GM19438 (cell line): ENCODE data around the gene DNAJC16.
"Not testable (repeated sequence)": the region's sequence is repeated elsewhere in the genome, so short reads cannot be mapped to it uniquely, and the experiment has no call there.

Source experiments
- ATAC-seq: cut with Tn5 transposase; IDR thresholded peaks from one replicate; pipeline ENCODE4 v1.9.1; 2021; ENCODE audit warnings: low read depth; ENCODE audit not compliant: unreplicated experiment

The DNAJC16 gene

GRCh38 chr1:15578921-15579682, 52.5 kb downstream of the DNAJC16 start:
- no peak for ATAC-seq

DNA sequence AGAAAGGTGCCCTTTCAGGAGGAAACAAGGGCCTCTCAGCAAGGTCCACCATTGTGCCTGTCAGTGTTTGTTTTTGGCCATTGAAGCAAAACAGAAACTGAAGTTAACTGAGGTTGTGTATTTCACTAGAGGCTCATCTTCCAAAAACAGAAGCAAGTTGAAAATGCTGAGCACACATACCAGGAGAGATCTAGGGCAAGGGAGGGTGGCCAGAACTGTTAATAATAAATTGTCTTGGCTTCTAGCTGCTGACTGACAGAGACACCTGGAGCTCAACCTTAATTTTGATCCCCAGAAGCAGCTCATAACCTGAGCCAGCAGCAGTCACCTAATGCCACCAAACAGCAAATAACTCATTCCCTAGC, 53.0 kb downstream of the DNAJC16 start:
- ATAC-seq = no peak

GRCh38 chr1:15583016-15583706, 56.5 kb downstream of the DNAJC16 start:
- ATAC-seq = no peak

- ATAC-seq = no peak
Measured at GRCh38 chr1:15584489-15585363, 58.1 kb downstream of the DNAJC16 start, which contains the start of gene AGMAT. Gene AGMAT (minus strand): TSS chr1:15585051. CDS start chr1:15584967, 84 bp downstream.

DNA sequence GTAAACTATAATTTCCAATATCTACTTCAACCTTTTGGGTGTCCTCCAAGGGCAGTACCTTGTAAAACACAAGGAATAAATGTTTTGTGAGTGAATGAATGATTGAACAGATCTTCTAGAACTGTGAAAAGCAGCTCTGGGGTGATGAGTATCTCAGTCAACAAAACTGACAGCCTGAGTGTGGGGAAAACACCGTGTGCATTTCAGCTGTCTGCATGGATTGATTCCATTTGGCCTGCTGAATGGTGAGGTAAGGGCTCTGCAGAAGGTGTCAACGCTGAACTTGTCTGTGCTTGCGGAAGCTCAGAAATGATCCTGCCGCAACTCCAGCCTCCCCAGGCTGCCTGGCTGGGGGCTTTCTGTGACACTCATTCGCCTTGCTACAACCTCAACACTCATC, 65.6 kb downstream of the DNAJC16 start:
- ATAC-seq = no peak

GRCh38 chr1:15595809-15596617, 69.4 kb downstream of the DNAJC16 start:
- ATAC-seq = no peak

DNA sequence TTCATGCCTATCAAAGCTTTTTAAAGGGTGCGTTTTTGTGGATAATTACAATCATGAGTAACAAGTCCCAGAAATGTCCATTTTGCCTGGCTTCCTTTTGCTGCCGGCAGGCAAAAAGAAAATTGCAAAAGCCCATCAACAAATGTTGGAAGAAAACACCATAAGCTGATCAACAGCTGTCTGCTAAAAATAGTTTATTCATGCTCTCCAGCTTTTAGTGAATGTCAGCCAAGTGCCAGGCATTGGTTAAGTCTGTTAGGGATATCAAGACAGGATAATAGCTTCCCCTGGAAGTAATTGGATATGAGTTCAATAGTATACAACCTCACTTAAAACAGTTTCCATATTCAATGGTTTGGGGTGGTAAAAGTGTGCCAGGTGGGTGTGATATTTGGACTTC, 71.8 kb downstream of the DNAJC16 start:
- no peak for ATAC-seq

- ATAC-seq = peak; percentile 89
Measured at GRCh38 chr1:15603050-15603965, 76.7 kb downstream of the DNAJC16 start.

- not testable (repeated sequence) for ATAC-seq
Measured at GRCh38 chr1:15603966-15604282, 77.3 kb downstream of the DNAJC16 start.

- ATAC-seq = not testable (repeated sequence)
Measured at GRCh38 chr1:15604400-15604799, 77.8 kb downstream of the DNAJC16 start.

DNA sequence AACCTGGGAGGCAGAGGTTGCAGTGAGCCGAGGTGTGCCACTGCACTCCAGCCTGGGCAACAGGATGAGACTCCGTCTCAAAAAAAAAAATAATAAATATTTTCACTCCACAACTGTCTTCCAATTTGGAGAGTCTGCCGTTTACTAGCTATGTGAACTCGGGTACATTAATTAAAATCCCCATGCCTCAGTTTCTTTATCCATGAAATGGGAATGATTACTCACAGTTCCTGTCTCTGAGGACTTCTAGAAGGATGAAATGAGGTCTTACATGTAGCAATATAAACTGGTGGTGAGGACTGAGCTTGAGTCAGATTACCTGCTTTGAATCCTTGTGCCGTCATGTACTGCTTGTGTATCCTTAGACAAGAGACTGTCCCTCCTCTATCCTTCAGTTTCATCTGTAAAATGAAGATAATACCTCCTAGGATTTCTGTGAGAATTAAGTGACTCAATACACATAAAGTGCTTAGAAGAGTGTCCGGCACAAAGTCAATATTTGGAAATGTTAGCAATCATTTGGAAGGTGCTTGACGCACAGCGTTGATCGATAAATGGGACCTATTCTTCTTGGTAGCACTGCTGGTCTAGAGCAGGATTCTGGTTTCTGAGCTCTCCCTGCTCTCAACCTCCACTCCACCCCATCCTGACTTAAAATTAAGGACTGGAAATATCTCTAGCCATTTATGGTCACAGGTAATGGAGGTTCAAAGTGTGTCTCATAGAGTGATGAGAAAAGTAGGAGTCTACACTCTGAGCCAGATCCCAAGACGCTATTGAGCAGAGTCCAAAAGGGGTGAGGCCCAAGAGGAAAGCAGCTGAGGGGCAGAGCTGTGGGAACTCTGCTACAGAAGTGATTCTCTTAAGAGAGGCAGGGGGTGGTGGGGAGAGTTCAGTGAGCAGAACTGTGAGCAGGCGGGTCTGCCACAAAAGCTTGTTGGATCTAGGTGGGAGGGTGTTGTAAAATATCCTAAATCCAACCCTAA, 79.0 kb downstream of the DNAJC16 start:
- ATAC-seq = no peak

GRCh38 chr1:15609631-15610030, 83.0 kb downstream of the DNAJC16 start:
- ATAC-seq = no peak

GRCh38 chr1:15610167-15610566, 83.5 kb downstream of the DNAJC16 start:
- no peak for ATAC-seq

DNA sequence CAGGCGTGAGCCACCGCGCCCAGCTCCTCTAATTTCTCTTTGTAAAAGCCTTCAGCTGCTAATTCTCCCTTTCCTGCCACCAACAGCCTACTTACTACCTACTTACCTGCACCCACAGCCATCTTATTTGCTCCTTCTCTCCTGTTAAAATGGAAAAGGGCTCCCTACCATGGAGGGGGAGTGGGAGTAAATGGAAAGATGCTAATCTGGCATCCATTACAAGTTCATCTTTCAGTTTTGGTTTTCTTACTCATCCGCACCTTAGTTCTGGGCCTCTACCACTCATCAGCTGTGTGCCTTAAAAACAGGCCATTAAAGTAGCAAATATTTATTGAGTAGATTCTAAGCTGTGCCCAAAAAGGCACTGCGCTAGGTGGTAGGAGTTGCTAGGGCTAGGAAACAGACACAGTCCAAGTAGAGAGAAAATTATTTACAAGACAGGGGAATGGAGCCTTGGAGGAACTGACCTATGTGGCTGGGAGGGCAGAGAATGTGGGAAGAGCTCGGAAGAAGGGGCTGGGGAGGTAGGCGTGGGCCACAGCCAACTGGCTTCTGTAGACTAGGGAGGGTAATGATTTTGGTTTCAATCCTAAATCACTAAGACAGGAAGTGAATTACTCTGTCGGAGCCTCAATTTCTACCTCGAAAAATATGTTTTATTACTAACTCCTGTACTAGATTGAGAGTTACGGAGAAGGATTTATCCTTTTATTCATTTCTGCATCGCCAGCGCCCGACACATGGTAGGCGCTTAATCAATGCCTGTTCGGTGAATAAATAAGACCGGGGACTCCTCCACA, 89.9 kb downstream of the DNAJC16 start:
- no peak for ATAC-seq

DNA sequence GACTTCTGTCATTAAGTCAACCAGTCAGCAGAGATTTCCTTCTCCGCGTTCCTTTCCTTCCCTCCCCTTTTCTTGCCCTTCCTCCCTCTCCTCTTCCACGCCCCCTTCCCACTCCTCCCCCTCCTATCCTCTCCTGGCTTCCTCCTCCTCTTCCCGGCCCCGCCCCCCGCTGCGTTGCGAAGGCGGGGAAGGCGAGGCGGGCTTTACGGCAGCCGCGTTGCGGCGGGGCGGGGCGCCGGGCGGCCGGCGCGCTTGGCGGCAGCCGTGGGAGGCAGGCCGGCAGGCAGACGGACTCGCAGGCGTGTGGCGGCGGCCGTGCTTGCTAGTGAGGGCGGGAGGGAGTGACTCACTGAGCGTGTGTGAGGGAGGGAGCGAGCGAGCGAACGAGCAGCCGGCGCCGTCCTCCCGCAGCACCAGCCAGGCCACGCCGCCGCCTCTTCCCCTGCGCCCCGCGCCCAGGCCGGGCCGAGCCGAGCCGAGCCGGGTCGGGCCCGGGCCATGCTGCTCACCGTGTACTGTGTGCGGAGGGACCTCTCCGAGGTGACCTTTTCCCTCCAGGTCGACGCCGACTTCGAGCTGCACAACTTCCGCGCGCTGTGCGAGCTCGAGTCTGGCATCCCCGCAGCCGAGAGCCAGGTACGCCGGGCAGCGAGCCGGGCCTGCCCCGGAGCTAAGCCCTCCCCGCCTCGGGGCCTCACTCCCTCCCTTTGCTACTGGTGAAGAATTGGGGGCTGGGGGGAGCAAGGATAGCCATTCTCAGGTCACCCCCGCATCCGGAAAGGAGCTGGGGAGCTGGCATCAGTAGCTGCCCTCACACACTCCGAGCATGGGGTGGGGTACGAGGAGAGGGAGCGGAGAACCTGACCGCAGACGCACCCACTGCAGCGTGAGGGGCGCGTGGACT, 90.8 kb downstream of the DNAJC16 start, which contains the start of gene DDI2:
DDI2 (plus strand) TSS at position 286 of the 904 bp plus-strand sequence; CDS start at position 499, 213 bp downstream.
- ATAC-seq = peak; percentile 50

DNA sequence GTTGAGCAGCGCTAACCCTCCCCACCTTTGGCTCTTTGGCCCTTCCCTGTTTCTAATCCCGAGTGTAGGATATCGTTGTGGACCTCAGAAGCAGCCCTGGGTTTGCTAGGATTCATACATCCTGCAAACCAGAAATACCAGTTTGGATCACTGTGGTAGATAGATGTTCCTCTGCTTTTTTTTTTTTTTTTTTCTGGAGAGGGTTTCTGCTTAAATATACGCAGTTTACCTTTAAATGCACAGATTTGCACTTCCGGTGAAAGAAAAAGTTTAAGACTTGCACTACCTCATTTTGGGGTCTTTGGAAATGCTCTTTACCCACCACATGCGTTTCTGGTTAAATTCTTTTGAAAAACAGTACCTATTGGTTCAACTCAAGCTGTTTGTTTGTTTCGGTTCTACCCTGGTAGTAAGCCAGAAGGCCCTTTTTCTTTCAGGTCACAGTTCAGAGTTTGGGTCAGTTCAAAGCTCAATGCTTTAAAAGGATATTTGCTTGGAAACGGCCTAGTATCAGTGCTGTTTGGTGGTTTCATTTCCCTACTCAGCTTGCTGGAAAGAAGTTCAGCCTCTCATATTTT, 91.5 kb downstream of the DNAJC16 start:
- peak; percentile 56 for ATAC-seq
